ENCODE data around the gene IZUMO1. TPM values are rescaled to one million over a fixed set of nuclear protein-coding genes. Genes with fewer than 3 reads are reported as not detected.

Gene IZUMO1
- total and polyA plus RNA-seq, 2 of the 13 experiments (the other 11 are each of a cell fraction or from before 2014, with no cell fraction given): 0.07 to 0.22 TPM

DNA sequence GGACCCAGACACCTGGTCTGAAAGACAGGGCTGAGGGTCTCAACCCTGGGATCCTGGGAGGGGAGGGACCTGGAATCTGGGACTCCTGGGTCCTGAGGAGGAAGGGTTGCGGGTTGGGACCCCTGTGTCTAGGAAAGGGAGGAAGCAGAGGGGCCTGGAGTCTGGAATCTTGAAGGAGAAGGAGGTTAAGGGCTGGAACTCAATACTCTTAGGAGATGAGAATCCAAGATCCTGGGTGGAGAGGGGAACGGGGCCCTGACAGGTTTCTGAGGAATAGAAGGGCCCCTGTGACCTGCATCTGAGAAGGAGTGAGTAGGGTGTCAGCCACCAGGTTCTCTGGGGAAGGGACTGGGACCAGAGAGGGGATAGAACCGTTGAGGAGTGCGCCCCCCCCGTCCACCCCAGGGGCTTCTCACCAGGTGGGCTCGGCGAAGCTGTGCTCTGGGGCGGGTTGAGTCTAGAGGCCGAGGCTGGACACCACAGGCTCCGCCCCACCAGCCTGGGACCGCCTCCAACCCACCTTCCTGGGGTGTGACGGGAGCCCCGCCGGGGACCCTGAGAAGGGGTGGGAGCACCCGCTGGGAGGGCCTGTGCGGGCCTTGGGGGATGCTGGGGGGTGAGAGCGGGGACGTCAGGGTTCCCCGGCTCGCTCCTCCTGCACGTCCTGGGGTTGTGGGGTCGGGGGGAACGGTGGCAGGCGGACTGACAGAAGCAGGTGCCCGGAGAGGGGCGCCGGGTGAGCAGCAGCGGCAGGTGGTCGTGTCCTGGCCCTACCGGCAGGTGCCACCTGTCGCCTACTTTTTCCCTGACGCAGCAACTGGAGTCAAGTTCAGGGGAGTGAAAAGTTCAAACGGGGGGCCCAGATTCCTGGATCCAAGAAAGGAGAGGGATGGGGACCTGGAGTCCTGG, 27.2 kb downstream of the IZUMO1 start, which contains the start of gene MAMSTR (continued):
- TF ChIP-seq ZNF136 (CRISPR knock-in tag; IDR thresholded peaks at IDR 0.05; ENCODE audit: low read depth) (0 out of 2 replicates have a peak, but pooled peaks have one; percentile 21), HOXA5 (CRISPR knock-in tag; IDR thresholded peaks at IDR 0.05) (0 out of 2 replicates have a peak, but pooled peaks have one; percentile 15), HMG20A (CRISPR knock-in tag; IDR thresholded peaks at IDR 0.05; ENCODE audit: borderline replicate concordance) (no peak), ZBTB7B (CRISPR knock-in tag; IDR thresholded peaks at IDR 0.05) (0 out of 2 replicates have a peak, but pooled peaks have one; percentile 49), ZNF367 (CRISPR knock-in tag; IDR thresholded peaks at IDR 0.05; ENCODE audit: borderline replicate concordance) (no peak), NCOA2 (CRISPR knock-in tag; IDR thresholded peaks at IDR 0.05) (no peak), PATZ1 (CRISPR knock-in tag; IDR thresholded peaks at IDR 0.05) (peak; percentile 46; the same call in 1 of the 2 replicates), PREB (CRISPR knock-in tag; IDR thresholded peaks at IDR 0.05) (no peak), ZNF562 (CRISPR knock-in tag; IDR thresholded peaks at IDR 0.05; ENCODE audit: borderline replicate concordance) (no peak), FOXA3 (CRISPR knock-in tag; IDR thresholded peaks at IDR 0.05) (no peak), ZNF44 (CRISPR knock-in tag; IDR thresholded peaks at IDR 0.05) (no peak), MAX (IDR thresholded peaks at IDR 0.05) (peak; percentile 41), ZFX (CRISPR knock-in tag; IDR thresholded peaks at IDR 0.05; ENCODE audit: low read depth) (no peak; the same call in none of the 2 replicates), FOXK2 (IDR thresholded peaks at IDR 0.05) (no peak)
- TF ChIP-seq, protein P1, sequence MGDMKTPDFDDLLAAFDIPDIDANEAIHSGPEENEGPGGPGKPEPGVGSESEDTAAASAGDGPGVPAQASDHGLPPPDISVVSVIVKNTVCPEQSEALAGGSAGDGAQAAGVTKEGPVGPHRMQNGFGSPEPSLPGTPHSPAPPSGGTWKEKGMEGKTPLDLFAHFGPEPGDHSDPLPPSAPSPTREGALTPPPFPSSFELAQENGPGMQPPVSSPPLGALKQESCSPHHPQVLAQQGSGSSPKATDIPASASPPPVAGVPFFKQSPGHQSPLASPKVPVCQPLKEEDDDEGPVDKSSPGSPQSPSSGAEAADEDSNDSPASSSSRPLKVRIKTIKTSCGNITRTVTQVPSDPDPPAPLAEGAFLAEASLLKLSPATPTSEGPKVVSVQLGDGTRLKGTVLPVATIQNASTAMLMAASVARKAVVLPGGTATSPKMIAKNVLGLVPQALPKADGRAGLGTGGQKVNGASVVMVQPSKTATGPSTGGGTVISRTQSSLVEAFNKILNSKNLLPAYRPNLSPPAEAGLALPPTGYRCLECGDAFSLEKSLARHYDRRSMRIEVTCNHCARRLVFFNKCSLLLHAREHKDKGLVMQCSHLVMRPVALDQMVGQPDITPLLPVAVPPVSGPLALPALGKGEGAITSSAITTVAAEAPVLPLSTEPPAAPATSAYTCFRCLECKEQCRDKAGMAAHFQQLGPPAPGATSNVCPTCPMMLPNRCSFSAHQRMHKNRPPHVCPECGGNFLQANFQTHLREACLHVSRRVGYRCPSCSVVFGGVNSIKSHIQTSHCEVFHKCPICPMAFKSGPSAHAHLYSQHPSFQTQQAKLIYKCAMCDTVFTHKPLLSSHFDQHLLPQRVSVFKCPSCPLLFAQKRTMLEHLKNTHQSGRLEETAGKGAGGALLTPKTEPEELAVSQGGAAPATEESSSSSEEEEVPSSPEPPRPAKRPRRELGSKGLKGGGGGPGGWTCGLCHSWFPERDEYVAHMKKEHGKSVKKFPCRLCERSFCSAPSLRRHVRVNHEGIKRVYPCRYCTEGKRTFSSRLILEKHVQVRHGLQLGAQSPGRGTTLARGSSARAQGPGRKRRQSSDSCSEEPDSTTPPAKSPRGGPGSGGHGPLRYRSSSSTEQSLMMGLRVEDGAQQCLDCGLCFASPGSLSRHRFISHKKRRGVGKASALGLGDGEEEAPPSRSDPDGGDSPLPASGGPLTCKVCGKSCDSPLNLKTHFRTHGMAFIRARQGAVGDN (CRISPR knock-in tag; IDR thresholded peaks at IDR 0.05): no peak
- TF ChIP-seq, protein P2, sequence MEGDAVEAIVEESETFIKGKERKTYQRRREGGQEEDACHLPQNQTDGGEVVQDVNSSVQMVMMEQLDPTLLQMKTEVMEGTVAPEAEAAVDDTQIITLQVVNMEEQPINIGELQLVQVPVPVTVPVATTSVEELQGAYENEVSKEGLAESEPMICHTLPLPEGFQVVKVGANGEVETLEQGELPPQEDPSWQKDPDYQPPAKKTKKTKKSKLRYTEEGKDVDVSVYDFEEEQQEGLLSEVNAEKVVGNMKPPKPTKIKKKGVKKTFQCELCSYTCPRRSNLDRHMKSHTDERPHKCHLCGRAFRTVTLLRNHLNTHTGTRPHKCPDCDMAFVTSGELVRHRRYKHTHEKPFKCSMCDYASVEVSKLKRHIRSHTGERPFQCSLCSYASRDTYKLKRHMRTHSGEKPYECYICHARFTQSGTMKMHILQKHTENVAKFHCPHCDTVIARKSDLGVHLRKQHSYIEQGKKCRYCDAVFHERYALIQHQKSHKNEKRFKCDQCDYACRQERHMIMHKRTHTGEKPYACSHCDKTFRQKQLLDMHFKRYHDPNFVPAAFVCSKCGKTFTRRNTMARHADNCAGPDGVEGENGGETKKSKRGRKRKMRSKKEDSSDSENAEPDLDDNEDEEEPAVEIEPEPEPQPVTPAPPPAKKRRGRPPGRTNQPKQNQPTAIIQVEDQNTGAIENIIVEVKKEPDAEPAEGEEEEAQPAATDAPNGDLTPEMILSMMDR (CRISPR knock-in tag; IDR thresholded peaks at IDR 0.05): peak; percentile 65
- TF ChIP-seq, protein P3, sequence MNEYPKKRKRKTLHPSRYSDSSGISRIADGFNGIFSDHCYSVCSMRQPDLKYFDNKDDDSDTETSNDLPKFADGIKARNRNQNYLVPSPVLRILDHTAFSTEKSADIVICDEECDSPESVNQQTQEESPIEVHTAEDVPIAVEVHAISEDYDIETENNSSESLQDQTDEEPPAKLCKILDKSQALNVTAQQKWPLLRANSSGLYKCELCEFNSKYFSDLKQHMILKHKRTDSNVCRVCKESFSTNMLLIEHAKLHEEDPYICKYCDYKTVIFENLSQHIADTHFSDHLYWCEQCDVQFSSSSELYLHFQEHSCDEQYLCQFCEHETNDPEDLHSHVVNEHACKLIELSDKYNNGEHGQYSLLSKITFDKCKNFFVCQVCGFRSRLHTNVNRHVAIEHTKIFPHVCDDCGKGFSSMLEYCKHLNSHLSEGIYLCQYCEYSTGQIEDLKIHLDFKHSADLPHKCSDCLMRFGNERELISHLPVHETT (CRISPR knock-in tag; conservative IDR thresholded peaks at IDR 0.05): no peak

All from HepG2 (cell line).